Loucy (cell line): ENCODE data around the gene PDE4D.

Source experiments
- EZH2phosphoT487 ChIP-seq: fragments of 200-600 bp; IDR thresholded peaks from 2 replicates; pipeline ENCODE4 v1.6.1; 2018; ENCODE audit warnings: antibody characterized with exemption, mild to moderate bottlenecking, moderate library complexity, borderline replicate concordance
- TF ChIP-seq, protein P1 (sequence below): fragments of 200-600 bp; sonication (generic); conservative IDR thresholded peaks from 2 replicates; pipeline ENCODE4 v1.5.1; 2014; ENCODE audit warnings: mild to moderate bottlenecking, antibody characterized with exemption, low read length

- TF ChIP-seq, protein P1, sequence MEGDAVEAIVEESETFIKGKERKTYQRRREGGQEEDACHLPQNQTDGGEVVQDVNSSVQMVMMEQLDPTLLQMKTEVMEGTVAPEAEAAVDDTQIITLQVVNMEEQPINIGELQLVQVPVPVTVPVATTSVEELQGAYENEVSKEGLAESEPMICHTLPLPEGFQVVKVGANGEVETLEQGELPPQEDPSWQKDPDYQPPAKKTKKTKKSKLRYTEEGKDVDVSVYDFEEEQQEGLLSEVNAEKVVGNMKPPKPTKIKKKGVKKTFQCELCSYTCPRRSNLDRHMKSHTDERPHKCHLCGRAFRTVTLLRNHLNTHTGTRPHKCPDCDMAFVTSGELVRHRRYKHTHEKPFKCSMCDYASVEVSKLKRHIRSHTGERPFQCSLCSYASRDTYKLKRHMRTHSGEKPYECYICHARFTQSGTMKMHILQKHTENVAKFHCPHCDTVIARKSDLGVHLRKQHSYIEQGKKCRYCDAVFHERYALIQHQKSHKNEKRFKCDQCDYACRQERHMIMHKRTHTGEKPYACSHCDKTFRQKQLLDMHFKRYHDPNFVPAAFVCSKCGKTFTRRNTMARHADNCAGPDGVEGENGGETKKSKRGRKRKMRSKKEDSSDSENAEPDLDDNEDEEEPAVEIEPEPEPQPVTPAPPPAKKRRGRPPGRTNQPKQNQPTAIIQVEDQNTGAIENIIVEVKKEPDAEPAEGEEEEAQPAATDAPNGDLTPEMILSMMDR, result no peak
- no peak for TF ChIP-seq EZH2phosphoT487
These were observed 350.4 kb downstream of the PDE4D start for GRCh38 chr5:59542851-59543820.
